OCI-LY1 (cell line): ENCODE data around the gene FBXO30.

ENCODE experiments used
- H2AFZ ChIP-seq: fragments of 200-600 bp; sonication (generic), shearing (Covaris generic); 2 replicates; pipeline ENCODE4 v1.6.0; 2014; ENCODE audit warnings: antibody characterized with exemption, mild to moderate bottlenecking, low read length
- H3F3A ChIP-seq: fragments of 200-600 bp; sonication (generic), shearing (Covaris generic); 2 replicates; pipeline ENCODE4 v1.6.0; 2014; ENCODE audit warnings: mild to moderate bottlenecking, antibody characterized with exemption, low read length, moderate library complexity; ENCODE audit not compliant: insufficient read depth
- H3K27ac ChIP-seq: fragments of 200-600 bp; sonication (generic); 2 replicates; pipeline ENCODE4 v1.5.1; 2014; ENCODE audit warnings: low read length, mixed run types, mild to moderate bottlenecking, low read depth; ENCODE audit not compliant: poor library complexity, severe bottlenecking
- H3K27me3 ChIP-seq: fragments of 200-600 bp; sonication (generic); 2 replicates; pipeline ENCODE4 v1.6.0; 2014; ENCODE audit warnings: antibody characterized with exemption, mild to moderate bottlenecking, low read length, moderate library complexity; ENCODE audit not compliant: insufficient read depth
- H3K36me3 ChIP-seq: fragments of 200-600 bp; sonication (generic); 2 replicates; pipeline ENCODE4 v1.6.1; 2014; ENCODE audit warnings: mild to moderate bottlenecking, antibody characterized with exemption, low read length, moderate library complexity, mixed read lengths; ENCODE audit not compliant: insufficient read depth
- H3K4me1 ChIP-seq: fragments of 200-600 bp; sonication (generic); 2 replicates; pipeline ENCODE4 v1.5.1; 2014; ENCODE audit warnings: mild to moderate bottlenecking, low read length, moderate library complexity; ENCODE audit not compliant: insufficient read depth, severe bottlenecking
- H3K4me2 ChIP-seq: fragments of 200-600 bp; sonication (generic), shearing (Covaris generic); 2 replicates; pipeline ENCODE4 v1.6.1; 2014; ENCODE audit warnings: low read length
- H3K4me3 ChIP-seq: fragments of 200-600 bp; sonication (generic); 2 replicates; pipeline ENCODE4 v1.5.1; 2014; ENCODE audit warnings: low read length, low read depth, mild to moderate bottlenecking, mixed read lengths; ENCODE audit not compliant: poor library complexity, severe bottlenecking
- H3K79me2 ChIP-seq: fragments of 200-600 bp; shearing (Covaris generic); 2 replicates; pipeline ENCODE4 v1.6.1; 2016; ENCODE audit warnings: mixed run types, low read length, mixed read lengths; ENCODE audit not compliant: insufficient read depth
- H3K9ac ChIP-seq: fragments of 200-600 bp; sonication (generic), shearing (Covaris generic); 2 replicates; pipeline ENCODE4 v1.6.1; 2014; ENCODE audit warnings: mild to moderate bottlenecking, low read length, mixed read lengths
- H3K9me2 ChIP-seq: fragments of 200-600 bp; sonication (generic), shearing (Covaris generic); 2 replicates; pipeline ENCODE4 v1.6.1; 2014; ENCODE audit warnings: low read depth, mild to moderate bottlenecking, low read length, mixed read lengths
- H3K9me3 ChIP-seq: fragments of 200-600 bp; shearing (Covaris generic); 2 replicates; pipeline ENCODE4 v1.6.1; 2014; ENCODE audit warnings: low read length, mixed read lengths
- H4K20me1 ChIP-seq: fragments of 200-600 bp; sonication (generic), shearing (Covaris generic); 2 replicates; pipeline ENCODE4 v1.6.0; 2016; ENCODE audit warnings: mild to moderate bottlenecking, low read length; ENCODE audit not compliant: insufficient read depth
- EZH2 ChIP-seq: fragments of 200-600 bp; sonication (generic), shearing (Covaris generic); IDR thresholded peaks from 2 replicates; pipeline ENCODE4 v1.8.0; 2017; ENCODE audit warnings: borderline replicate concordance, mixed run types, mild to moderate bottlenecking, antibody characterized with exemption, low read length, moderate library complexity, mixed read lengths
- TF ChIP-seq, protein P1 (sequence below): fragments of 200-600 bp; sonication (generic), shearing (Covaris generic); IDR thresholded peaks from 2 replicates; pipeline ENCODE4 v1.5.1; 2017; ENCODE audit warnings: mild to moderate bottlenecking, antibody characterized with exemption, low read length, moderate library complexity, mixed read lengths

FBXO30 gene

GRCh38 chr6:145816392-145816791 is 1.8 kb upstream of the FBXO30 start:
- H3K4me1 ChIP-seq = peaks cover 31% of the 10 kb centered on the region
- H3F3A ChIP-seq = no peaks in the 10 kb centered on the region
- no peak overlapping the region for H3K9ac ChIP-seq
- peak overlapping the region; percentile 91 for H3K4me3 ChIP-seq
- peak overlapping the region; percentile 89 for H3K4me2 ChIP-seq
- no peaks in the 10 kb centered on the region for H3K9me2 ChIP-seq
- no peak for TF ChIP-seq EZH2
- TF ChIP-seq, protein P1, sequence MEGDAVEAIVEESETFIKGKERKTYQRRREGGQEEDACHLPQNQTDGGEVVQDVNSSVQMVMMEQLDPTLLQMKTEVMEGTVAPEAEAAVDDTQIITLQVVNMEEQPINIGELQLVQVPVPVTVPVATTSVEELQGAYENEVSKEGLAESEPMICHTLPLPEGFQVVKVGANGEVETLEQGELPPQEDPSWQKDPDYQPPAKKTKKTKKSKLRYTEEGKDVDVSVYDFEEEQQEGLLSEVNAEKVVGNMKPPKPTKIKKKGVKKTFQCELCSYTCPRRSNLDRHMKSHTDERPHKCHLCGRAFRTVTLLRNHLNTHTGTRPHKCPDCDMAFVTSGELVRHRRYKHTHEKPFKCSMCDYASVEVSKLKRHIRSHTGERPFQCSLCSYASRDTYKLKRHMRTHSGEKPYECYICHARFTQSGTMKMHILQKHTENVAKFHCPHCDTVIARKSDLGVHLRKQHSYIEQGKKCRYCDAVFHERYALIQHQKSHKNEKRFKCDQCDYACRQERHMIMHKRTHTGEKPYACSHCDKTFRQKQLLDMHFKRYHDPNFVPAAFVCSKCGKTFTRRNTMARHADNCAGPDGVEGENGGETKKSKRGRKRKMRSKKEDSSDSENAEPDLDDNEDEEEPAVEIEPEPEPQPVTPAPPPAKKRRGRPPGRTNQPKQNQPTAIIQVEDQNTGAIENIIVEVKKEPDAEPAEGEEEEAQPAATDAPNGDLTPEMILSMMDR = no peak
- no peaks in the 10 kb centered on the region for H3K9me3 ChIP-seq
- no peak overlapping the region for H3K27ac ChIP-seq
- H3K27me3 ChIP-seq = no peaks in the 10 kb centered on the region
- H4K20me1 ChIP-seq = no peaks in the 10 kb centered on the region
- H3K36me3 ChIP-seq = no peaks in the 10 kb centered on the region
- H2AFZ ChIP-seq = no peak overlapping the region
- peaks cover 25% of the 10 kb centered on the region for H3K79me2 ChIP-seq

DNA sequence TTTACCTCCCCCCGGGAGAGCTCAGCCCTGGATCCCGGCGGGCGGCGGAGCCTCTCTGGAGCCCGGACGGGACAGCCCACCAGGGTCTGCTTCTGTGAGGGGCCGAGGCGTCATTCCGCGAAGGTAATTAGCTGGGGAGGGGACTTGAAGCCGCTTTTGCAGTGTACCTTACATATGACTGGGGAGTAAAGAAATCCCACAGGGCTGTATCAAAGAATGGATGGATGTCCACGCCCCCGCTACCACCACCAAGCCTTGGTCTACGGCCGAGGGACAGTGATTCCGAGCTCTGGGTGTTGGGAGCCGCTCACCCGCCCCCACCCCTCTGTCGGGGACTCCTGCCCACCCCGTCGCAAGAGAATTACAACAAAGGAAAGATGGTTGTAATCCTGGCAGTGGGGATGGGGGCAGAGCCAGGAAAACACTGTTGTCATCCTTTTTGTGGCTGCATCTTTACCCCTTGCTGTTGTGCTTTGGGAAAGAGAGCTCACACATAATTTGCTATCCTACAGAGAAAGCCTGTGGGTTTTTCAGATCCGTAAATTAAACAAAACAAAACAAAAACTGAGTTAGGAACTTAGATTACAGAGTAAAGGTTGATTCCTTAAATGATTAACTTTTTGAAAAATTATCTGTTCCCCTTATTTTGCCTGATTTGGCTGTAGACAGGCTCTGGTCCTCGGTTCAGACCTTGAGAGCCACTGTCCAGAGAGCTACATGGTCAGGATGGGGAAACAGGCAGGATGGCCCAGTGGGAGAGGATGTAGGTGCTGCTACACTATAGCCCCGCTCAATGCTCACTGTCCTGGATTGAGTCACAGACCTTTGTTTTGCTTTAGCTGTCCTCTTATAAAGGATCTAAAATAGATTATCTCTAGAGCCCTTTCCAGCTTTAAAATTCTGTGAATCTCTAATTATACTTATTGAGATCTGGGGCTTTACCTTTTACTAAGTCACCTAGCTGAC is 997 bp upstream of the FBXO30 start:
- Histone ChIP-seq H3K9me3 (no peaks in the 10 kb centered on the region), H3K4me3 (peak overlapping the region; percentile 91), H3K27ac (peak overlapping the region; percentile 68), H3F3A (no peaks in the 10 kb centered on the region), H3K4me1 (peaks cover 39% of the 10 kb centered on the region), H2AFZ (no peak overlapping the region), H3K36me3 (no peaks in the 10 kb centered on the region), H3K4me2 (peak overlapping the region; percentile 89), H3K79me2 (peaks cover 33% of the 10 kb centered on the region), H4K20me1 (no peaks in the 10 kb centered on the region), H3K9ac (peak overlapping the region; percentile 95), H3K27me3 (no peaks in the 10 kb centered on the region), H3K9me2 (no peaks in the 10 kb centered on the region)
- no peak for TF ChIP-seq EZH2
- TF ChIP-seq, protein P1 = no peak

DNA sequence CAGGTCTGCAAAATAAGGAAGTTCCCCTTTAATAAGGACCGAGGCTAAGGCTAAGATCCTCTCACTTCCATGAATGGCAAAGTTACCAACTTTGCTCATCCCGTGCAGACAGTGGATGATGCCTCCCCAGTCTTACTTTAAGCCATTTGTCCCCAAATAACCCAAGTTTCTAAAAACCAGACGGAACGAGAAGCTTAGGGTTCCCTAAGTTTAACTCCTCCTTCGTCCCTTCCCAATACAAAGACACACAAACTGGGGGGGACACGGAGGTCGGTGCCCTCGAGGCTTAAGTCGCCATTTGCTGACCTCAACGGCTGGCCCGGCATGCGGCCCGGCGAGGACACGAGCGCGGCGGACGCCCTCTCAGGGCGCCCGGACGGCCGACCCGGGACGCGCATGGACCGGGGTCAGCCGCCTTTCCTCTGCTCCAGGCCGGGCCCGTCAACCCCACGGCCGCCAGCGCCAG is 527 bp downstream of the FBXO30 start:
- H4K20me1 ChIP-seq = no peaks in the 10 kb centered on the region
- H3K36me3 ChIP-seq = no peaks in the 10 kb centered on the region
- H2AFZ ChIP-seq = no peak overlapping the region
- peaks cover 55% of the 10 kb centered on the region for H3K4me1 ChIP-seq
- H3K27ac ChIP-seq = peak overlapping the region; percentile 67
- no peaks in the 10 kb centered on the region for H3K9me3 ChIP-seq
- no peaks in the 10 kb centered on the region for H3K27me3 ChIP-seq
- H3F3A ChIP-seq = no peaks in the 10 kb centered on the region
- TF ChIP-seq EZH2 = no peak
- TF ChIP-seq, protein P1 = no peak
- H3K4me2 ChIP-seq = peak overlapping the region; percentile 71
- H3K4me3 ChIP-seq = peak overlapping the region; percentile 91
- no peaks in the 10 kb centered on the region for H3K9me2 ChIP-seq
- peak overlapping the region; percentile 81 for H3K9ac ChIP-seq
- H3K79me2 ChIP-seq = peaks cover 48% of the 10 kb centered on the region
